ENCODE data around the gene TRMT10C.

The TRMT10C gene

DNA sequence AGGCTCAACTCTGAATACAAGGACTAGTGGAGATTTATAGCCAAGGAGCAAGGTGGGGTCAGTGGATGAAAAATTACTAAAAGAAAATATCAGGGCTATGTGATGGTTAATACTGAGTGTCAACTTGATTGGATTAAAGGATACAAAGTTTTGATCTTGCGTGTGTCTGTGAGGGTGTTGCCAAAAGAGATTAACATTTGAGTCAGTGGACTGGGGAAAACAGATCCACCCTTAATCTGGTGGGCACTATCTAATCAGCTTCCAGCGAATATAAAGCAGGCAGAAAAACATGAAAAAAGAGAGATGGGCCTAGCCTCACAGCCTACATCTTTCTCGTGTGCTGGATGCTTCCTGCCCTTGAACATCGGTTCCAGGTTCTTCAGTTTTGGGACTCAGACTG, 34.2 kb upstream of the TRMT10C start:
- ATAC-seq = no peak
- TF ChIP-seq SNAI2 (CRISPR knock-in tag; IDR thresholded peaks at IDR 0.05) (no peak), TCF4 (CRISPR knock-in tag; IDR thresholded peaks at IDR 0.05; ENCODE audit: borderline replicate concordance) (no peak), ZNF565 (CRISPR knock-in tag; conservative IDR thresholded peaks at IDR 0.05; ENCODE audit: low read depth) (no peak), ZNF8 (CRISPR knock-in tag; IDR thresholded peaks at IDR 0.05) (no peak)
- TF ChIP-seq, protein P1, sequence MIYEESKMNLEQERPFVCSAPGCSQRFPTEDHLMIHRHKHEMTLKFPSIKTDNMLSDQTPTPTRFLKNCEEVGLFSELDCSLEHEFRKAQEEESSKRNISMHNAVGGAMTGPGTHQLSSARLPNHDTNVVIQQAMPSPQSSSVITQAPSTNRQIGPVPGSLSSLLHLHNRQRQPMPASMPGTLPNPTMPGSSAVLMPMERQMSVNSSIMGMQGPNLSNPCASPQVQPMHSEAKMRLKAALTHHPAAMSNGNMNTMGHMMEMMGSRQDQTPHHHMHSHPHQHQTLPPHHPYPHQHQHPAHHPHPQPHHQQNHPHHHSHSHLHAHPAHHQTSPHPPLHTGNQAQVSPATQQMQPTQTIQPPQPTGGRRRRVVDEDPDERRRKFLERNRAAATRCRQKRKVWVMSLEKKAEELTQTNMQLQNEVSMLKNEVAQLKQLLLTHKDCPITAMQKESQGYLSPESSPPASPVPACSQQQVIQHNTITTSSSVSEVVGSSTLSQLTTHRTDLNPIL (CRISPR knock-in tag; IDR thresholded peaks at IDR 0.05; ENCODE audit: low read depth) = no peak
- TF ChIP-seq, protein P2, sequence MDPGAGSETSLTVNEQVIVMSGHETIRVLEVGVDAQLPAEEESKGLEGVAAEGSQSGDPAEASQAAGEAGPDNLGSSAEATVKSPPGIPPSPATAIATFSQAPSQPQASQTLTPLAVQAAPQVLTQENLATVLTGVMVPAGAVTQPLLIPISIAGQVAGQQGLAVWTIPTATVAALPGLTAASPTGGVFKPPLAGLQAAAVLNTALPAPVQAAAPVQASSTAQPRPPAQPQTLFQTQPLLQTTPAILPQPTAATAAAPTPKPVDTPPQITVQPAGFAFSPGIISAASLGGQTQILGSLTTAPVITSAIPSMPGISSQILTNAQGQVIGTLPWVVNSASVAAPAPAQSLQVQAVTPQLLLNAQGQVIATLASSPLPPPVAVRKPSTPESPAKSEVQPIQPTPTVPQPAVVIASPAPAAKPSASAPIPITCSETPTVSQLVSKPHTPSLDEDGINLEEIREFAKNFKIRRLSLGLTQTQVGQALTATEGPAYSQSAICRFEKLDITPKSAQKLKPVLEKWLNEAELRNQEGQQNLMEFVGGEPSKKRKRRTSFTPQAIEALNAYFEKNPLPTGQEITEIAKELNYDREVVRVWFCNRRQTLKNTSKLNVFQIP (CRISPR knock-in tag; IDR thresholded peaks at IDR 0.05; ENCODE audit: borderline replicate concordance, low read depth) = no peak
- TF ChIP-seq, protein P3, sequence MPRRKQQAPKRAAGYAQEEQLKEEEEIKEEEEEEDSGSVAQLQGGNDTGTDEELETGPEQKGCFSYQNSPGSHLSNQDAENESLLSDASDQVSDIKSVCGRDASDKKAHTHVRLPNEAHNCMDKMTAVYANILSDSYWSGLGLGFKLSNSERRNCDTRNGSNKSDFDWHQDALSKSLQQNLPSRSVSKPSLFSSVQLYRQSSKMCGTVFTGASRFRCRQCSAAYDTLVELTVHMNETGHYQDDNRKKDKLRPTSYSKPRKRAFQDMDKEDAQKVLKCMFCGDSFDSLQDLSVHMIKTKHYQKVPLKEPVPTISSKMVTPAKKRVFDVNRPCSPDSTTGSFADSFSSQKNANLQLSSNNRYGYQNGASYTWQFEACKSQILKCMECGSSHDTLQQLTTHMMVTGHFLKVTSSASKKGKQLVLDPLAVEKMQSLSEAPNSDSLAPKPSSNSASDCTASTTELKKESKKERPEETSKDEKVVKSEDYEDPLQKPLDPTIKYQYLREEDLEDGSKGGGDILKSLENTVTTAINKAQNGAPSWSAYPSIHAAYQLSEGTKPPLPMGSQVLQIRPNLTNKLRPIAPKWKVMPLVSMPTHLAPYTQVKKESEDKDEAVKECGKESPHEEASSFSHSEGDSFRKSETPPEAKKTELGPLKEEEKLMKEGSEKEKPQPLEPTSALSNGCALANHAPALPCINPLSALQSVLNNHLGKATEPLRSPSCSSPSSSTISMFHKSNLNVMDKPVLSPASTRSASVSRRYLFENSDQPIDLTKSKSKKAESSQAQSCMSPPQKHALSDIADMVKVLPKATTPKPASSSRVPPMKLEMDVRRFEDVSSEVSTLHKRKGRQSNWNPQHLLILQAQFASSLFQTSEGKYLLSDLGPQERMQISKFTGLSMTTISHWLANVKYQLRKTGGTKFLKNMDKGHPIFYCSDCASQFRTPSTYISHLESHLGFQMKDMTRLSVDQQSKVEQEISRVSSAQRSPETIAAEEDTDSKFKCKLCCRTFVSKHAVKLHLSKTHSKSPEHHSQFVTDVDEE (CRISPR knock-in tag; IDR thresholded peaks at IDR 0.05) = no peak

DNA sequence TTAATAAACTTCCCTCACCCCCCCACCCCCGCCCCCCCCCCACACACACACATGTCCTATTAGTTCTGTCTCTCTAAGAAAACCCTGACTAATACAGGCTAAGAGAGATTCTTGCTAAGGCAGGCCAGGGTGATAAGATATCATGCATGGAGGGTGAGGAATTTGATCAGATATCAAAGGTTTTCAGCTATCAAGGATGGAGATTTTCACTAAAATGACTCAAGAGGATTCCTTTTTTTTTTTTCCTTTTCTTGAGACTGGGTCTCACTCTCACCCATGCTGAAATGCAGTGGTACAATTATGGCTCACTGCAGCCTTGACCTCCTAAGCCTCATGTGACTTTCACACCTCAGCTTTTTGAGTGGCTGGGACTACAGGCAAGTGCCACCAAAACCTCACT, 33.8 kb upstream of the TRMT10C start:
- ATAC-seq = no peak
- TF ChIP-seq ZNF8 (CRISPR knock-in tag; IDR thresholded peaks at IDR 0.05) (no peak), ZFP30 (CRISPR knock-in tag; IDR thresholded peaks at IDR 0.05) (no peak), BACH2 (CRISPR knock-in tag; IDR thresholded peaks at IDR 0.05; ENCODE audit: borderline replicate concordance) (no peak), ESRRG (CRISPR knock-in tag; IDR thresholded peaks at IDR 0.05) (no peak), ZC3H10 (CRISPR knock-in tag; IDR thresholded peaks at IDR 0.05) (no peak), GLIS3 (CRISPR knock-in tag; IDR thresholded peaks at IDR 0.05) (no peak), ZNF70 (CRISPR knock-in tag; IDR thresholded peaks at IDR 0.05) (no peak), TOX (CRISPR knock-in tag; IDR thresholded peaks at IDR 0.05; ENCODE audit: borderline replicate concordance) (no peak), RARB (CRISPR knock-in tag; IDR thresholded peaks at IDR 0.05) (no peak), ISL1 (CRISPR knock-in tag; IDR thresholded peaks at IDR 0.05) (no peak), CSDC2 (CRISPR knock-in tag; IDR thresholded peaks at IDR 0.05) (no peak), SNAI2 (CRISPR knock-in tag; IDR thresholded peaks at IDR 0.05) (no peak)
- TF ChIP-seq, protein P1 (CRISPR knock-in tag; IDR thresholded peaks at IDR 0.05; ENCODE audit: low read depth) = no peak
- TF ChIP-seq, protein P4, sequence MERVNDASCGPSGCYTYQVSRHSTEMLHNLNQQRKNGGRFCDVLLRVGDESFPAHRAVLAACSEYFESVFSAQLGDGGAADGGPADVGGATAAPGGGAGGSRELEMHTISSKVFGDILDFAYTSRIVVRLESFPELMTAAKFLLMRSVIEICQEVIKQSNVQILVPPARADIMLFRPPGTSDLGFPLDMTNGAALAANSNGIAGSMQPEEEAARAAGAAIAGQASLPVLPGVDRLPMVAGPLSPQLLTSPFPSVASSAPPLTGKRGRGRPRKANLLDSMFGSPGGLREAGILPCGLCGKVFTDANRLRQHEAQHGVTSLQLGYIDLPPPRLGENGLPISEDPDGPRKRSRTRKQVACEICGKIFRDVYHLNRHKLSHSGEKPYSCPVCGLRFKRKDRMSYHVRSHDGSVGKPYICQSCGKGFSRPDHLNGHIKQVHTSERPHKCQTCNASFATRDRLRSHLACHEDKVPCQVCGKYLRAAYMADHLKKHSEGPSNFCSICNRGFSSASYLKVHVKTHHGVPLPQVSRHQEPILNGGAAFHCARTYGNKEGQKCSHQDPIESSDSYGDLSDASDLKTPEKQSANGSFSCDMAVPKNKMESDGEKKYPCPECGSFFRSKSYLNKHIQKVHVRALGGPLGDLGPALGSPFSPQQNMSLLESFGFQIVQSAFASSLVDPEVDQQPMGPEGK (CRISPR knock-in tag; IDR thresholded peaks at IDR 0.05; ENCODE audit: borderline replicate concordance) = no peak
- TF ChIP-seq, protein P3 (CRISPR knock-in tag; IDR thresholded peaks at IDR 0.05) = no peak

Measured in SK-N-SH treated with all-trans-retinoic acid at 6 μM for 48 hours (cell line).